Prostate gland (tissue), 2 donors: Measurements from ENCODE around the gene ITPR1.

Source experiments
- CTCF ChIP-seq, 4 experiments: fragments of 200-600 bp in 2 of 4; fragments of 450-650 bp in 2 of 4; sonication (generic) in 2 of 4; IDR thresholded peaks; 1 replicate in 3 of 4; 2 replicates in 1 of 4; pipeline ENCODE4 v1.5.1; 2016 to 2019; ENCODE audit warnings: antibody characterized with exemption in 4 of 4, mild to moderate bottlenecking in 2 of 4, moderate library complexity in 2 of 4
- POLR2A ChIP-seq: fragments of 450-650 bp; IDR thresholded peaks from one replicate; pipeline ENCODE4 v1.6.1; 2016; ENCODE audit warnings: antibody characterized with exemption, mild to moderate bottlenecking

- TF ChIP-seq CTCF (IDR thresholded peaks at IDR 0.05) = no peak
- TF ChIP-seq POLR2A = no peak
Measured at GRCh38 chr3:4834403-4834866, 341.3 kb downstream of the ITPR1 start.
